ENCODE measurements around the gene WNT4.

The WNT4 gene

GRCh38 chr1:22128392-22128791 is 14.5 kb downstream of the WNT4 start:
- peak in 1 of 2 experiments; percentile 37 for DNase-seq

DNA sequence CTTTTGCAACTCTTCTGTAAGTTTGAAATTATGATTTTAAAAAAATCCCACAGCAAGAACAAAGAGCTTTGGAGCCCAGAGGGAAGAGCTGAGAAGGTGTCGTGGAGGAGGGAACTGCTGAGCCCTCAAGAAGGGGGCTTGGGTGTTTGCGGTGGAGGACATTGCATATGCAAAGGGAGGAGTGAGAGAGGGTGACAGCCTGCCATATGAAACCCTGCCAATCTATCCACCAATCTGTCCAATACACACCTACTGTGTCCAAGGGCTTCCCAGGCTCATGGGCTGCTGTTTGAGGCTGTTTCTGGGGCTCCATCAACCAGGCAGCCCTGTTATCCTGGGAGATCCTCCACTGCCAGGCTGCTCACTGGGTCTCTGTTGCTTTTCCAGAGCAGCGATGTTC is 15.2 kb downstream of the WNT4 start:
- DNase-seq: no peak

DNA sequence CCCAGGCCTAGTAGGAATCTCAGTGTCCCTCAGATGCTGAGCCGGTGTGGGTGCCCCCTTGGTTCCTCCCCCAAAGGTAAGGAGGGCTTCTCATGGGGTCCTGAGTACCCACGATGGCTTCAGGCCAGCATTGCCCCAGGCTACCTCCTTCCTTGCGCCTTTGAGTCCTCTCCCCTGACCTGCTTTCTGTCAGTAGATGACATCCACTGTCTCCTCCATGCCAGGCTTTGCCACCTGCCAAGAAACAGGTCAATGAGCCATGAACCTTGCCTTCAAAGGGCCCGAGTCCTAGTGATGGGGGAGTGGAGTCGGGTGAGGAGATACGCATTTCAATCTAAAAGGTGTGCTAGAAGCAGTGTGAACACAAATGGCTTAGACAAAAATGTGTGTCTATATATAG is 15.6 kb downstream of the WNT4 start:
- DNase-seq: no peak

- DNase-seq: no peak
Measured at GRCh38 chr1:22126531-22126930, 16.4 kb downstream of the WNT4 start.

DNA sequence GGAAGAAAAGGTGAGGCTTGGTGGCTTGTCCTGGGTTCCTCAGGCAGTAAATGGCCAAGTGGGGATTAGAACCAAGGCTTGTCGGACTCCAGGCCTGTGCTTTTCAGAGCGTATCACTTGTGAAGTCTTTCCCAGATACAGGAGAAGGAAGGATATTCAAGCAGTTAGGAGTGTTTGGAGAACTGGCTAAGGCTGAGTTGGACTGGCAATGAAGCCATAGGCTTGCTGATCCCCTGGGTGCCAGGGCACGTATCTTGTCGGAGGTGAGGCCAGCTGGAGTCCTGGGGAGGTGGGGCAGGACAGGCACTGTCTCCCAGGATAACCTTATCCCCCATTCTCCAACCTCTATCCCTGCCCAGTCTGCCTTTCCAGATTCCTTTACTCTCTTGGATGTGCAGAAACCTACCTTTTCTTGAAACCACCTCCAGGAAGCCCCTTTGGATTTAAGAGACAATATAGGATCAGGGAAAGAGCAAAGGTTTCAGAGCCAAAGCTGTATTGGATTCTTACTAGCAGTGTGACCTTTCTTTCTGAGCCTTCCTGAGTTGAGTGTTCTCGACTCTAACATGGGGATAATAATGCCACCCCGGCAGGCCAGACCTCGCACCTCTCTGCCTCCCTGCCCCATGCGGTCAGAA is 18.2 kb downstream of the WNT4 start:
- no peak for DNase-seq

DNA sequence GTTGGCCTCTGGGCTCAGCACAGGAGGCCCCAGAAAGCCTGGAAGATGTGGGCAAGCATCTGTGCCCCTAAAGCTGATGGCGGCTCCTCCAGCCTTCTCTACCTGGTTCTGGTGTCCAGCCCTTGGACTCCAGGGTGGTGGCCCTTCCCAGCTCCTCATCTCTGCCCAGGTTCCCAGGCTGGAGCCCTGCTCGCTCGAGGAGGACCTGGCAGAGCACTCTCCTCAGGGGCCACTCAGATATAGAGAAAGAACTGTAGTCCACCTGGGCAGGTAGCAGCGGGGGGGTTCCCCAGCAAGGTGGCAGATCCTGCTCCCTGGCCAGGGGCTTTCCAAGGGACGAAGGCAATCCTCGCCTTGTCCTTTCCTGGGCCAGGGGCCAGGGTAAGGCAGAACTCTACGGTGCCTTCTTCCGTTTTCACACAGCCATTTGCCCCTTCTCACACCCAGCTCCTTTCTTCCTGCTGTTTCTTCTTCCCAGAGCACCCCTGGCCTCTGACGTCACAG is 18.9 kb downstream of the WNT4 start:
- DNase-seq: no peak

- DNase-seq: no peak
Measured at GRCh38 chr1:22123071-22123390, 19.9 kb downstream of the WNT4 start.

DNA sequence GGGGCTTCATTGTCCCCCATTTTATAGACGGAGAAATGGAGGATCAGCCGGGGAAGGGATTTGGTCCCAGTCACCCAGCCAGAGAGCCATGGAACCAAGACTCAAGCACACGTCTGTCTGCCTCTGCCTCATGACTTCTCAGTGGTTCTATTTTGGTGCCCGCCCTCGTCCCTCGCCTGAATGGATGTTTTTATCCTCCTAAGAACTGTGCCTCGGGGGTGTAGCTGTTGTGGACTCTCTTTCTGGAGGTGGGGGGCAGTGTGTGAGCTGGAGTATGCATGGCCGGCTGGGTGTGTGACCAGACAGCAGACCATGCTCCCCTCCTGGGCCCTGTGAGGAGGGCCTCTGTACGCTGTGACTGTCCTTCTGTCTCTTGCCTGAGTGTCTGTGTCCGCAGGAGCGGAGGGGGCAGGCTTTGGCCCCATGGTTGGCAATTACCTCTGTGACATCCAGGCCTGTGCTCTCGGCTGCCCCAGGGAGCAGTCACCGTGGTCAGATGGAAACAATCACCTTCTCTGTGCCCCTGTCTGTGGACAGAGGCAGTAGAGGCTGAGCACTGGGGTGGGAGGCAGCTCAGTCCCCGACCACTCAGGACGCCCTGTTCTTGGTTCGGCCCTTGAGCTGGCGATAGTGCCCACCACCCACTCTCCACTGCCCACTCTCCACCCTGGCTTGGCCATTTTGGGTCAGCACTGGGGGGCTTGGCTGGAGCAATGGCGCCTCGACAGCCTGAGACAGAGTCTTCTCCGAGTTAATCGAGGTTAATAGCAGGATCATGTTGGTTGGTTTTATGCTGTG is 20.4 kb downstream of the WNT4 start:
- no peak for DNase-seq

GRCh38 chr1:22121421-22121911 is 21.4 kb downstream of the WNT4 start:
- DNase-seq: no peak

GRCh38 chr1:22120469-22120790 is 22.5 kb downstream of the WNT4 start:
- DNase-seq: no peak

GRCh38 chr1:22119626-22120468 is 23.1 kb downstream of the WNT4 start:
- DNase-seq: no peak

DNA sequence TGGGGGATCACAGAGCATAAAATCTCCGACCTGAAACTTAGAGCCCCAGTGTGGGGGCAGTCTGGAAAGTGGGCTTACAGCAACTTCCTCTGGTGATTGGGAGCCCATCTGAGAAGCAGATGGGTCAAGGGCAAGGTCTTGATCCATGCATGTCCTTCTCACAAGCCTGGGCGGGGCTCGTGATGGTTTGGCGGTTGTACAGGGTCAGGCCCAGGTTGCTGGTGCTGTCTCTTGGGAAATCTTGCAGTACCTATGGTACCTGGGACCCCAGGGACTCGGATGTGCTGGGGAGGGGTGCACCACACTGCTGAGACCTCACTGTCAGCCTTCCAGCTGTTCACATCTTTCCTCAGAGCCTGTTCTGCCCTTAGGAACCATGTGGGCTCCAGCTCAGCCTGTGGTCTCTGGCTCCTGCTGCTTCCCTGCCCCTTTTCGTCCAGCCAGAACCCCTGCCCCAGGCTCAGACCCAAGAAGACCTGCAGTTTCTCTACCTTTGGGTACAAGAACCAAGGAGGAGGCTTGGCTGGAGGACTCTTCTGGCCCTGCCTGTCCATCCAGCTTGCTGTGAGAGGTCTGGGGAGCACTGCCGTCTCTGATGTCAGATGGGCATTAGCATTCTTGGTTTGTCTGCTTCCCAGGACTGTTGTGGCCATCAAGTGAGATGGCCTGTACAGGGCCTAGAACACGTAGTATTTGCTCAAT is 24.5 kb downstream of the WNT4 start:
- DNase-seq: no peak

- no peak for DNase-seq
Measured at GRCh38 chr1:22117851-22118250, 25.0 kb downstream of the WNT4 start.

- no peak for DNase-seq
Measured at GRCh38 chr1:22117238-22117637, 25.7 kb downstream of the WNT4 start.

- DNase-seq: no peak
Measured at GRCh38 chr1:22115286-22115685, 27.6 kb downstream of the WNT4 start.

DNA sequence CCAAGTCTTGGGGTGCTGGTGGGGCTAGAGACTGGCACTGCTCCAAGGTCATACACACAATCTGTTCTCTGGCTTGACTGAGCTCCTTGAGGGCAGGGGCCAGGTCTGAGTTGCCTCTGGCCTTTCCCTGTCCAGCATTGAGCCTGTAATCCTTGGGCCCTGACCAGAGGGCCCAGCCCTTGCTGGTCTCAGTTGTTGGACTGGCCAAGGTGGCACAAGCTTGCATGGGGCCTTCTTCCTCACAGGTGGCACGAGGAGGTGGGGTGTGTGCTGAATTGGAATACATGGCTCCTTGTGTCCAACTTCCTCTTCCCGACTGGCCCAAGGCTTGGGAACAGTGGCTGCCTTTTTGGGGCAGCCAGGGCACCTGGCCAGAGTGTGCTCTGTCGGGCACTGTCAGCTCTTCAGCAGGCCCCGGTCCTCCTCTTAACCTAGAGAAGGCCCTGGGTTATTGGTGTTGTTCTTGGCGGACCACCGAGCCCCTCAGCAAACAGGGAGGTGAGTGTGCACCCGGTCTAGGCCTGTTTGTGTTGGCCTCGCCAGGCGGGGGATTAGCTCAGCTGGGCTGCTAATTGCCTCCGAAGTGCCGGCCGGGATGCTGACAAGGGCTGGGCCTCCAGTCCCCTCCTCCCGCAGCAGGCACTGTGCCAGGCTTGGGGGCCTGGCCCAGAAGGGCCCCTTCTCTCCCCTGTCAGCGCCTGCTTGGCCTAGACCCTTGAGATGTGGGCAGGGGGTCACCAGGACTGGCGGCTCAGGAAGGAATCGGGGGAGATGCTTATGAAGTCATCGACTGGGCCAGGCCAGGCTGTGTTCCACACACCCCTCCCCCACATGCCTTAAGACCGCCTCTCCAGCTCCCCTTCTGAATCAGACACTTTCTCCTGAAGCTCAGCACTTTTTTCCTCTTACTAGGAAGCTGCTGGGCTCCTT is 28.5 kb downstream of the WNT4 start:
- DNase-seq: no peak

- no peak for DNase-seq
Measured at GRCh38 chr1:22112554-22112953, 30.3 kb downstream of the WNT4 start.

GRCh38 chr1:22111620-22112019 is 31.3 kb downstream of the WNT4 start:
- no peak for DNase-seq

DNA sequence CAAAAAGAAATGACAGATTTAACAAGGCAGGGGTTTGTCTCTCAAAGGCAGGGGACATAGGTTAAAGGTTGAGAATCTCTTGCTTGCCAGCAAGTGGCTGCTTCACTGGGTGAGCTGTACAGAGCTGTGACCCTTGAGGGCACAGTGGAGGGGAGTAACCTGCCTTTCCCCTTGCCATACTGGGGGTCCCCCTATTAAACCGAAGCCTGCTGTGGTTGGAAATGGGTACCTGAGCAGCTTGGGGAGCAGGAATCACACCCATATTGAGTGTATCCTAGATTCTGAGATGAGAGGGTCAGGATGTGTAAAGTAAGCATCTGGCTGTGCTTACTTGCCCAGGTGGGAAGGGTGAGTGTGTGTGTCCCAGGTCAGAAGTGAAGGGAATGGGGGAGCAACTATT is 31.8 kb downstream of the WNT4 start:
- DNase-seq: no peak

DNA sequence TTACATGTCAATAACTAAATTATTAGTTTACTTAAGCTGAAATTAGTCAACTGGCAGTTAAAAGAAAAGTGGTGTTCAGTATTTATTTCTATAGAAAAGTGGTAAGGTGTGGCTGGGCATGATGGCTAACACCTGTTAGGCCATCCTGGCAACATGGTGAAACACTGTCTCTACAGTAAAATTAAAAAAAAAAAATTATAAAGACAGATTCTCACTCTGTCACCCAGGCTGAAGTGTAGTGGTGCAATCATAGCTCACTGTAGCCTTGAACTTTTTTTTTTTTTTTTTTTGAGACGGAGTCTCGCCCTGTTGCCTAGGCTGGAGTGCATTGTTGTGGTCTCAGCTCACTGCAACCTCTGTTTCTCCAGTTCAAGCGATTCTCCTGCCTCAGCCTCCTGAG is 32.9 kb downstream of the WNT4 start:
- no peak for DNase-seq

DNA sequence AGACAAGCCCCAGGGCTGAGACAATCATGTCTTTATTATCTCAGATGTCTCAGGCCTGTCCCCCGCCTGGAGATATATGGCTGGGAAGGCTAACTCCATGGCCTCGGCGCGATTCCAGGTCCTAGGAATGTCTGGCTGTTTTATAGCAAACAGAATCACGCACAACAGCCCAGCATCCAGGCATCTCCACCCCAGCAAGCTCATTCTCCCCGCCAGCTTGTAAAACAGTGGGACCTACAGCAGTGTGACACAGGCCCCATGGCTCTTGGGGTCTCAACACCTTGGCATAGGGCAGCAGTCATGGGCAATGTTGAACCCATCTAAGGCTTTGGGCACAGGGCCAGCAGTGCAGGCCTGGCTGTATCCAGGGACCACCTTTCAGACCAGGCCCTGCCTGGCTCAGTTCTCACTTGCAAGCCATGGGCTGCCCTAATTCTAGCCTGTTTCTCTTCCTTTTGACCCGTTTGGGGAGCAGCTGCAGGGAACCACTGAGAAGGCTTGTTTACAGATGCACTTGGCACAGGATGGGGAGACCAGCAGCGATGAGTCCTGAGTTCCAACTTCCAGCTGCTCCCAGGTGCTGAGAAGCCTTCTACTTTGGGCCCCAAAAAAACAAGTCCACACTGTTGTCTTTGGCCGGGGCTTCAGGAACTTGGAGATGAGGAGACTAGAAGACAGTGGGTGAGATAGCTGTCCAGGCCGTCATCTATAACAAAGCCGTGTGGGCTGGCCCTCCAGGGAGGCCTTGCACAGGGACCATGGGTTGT is 34.4 kb downstream of the WNT4 start:
- no peak for DNase-seq
